Lower leg skin (tissue), 4 donors: ENCODE measurements around the gene NDUFB10. TPM values are rescaled to one million over a fixed set of nuclear protein-coding genes. Genes with fewer than 3 reads are reported as not detected.

Experiments
- DNase-seq, 2 donors: peaks; one replicate each; pipeline ENCODE4 v3.0.0-alpha.2; 2019; ENCODE audit warnings: low spot score in 2 of 2
- H3K4me3 ChIP-seq: fragments of 200-600 bp; sonication (generic); 2 replicates; pipeline ENCODE4 v1.5.1; 2017; ENCODE audit warnings: mild to moderate bottlenecking, low read depth; ENCODE audit not compliant: poor library complexity, severe bottlenecking
- POLR2A ChIP-seq, 2 donors: fragments of 450-650 bp; IDR thresholded peaks; one replicate each; pipeline ENCODE4 v1.6.1; 2016 to 2017; ENCODE audit warnings: antibody characterized with exemption in 2 of 2, mild to moderate bottlenecking in 1 of 2, moderate library complexity in 1 of 2
- WGBS, 2 donors: methylation state at CpG; one replicate each; pipeline ENCODE4 v1.1.5; 2018; 5-methylcytosine and 5-hydroxymethylcytosine counted together
- intact Hi-C: fragments of 100-400 bp; cut with DNase I; formaldehyde crosslinking; loops from one replicate; pipeline ENCODE4 v1.15.0; 2023; ENCODE audit warnings: low total_unique reads
- total RNA-seq, 4 donors: library from RNA; depleted of rRNA; stranded (reverse); fragments of >200 nt; gene quantifications; one replicate each; pipeline ENCODE4 v1.1.0, GENCODE V29; 2016
- TF ChIP-seq, protein P1 (sequence below), 3 donors: fragments of 450-650 bp; IDR thresholded peaks; one replicate each; pipeline ENCODE4 v1.5.1; 2016; ENCODE audit warnings: antibody characterized with exemption in 3 of 3, mild to moderate bottlenecking in 3 of 3, moderate library complexity in 2 of 3

Gene NDUFB10
- total RNA-seq, 4 donors from 2014 or later, result 183 to 245 (median 217) TPM

DNA sequence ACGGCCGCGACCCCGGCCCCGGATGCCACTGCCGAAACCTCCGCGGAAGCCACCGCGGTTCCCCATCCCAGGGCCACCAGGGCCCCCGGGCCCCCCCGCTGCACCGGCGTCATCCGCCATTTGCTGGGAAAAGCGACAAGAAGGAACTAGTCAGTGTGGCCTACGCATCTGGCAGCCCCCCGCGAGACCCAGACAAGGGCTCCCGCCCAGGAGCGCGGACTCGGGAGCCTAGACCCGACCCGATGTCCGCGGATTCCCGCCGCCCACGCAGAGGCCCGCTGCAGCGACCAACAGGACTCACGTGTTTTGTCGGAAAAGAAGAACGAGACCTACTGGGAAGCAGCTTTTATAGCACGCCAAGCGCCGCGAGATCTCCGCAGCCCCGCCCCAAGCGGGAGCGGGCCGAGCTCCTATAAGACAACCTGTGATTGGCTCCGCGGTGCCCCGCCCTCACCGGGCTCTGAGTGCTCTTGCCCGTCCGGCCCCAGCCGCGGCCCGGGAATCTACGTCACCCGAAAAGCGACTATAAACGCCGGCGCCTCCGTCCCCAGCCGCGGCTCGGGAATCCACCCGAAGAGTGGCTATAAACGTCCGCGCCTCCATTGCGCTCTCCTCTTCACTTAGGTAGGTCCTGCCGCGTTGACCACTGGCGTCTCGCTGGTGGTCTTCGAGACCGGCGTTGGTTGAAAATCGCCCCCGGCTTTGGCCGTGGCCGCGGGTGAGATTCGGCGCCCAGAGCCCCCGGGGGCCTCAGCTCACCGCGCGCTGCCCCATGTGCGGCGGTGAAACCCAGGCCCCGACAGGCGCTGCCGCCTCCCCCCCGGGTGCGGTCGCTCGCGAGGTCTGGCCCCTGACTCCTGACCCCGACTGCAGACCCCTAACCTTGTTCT is 5.4 kb downstream of the NDUFB10 start, which contains the start of gene RPS2:
TSS of gene RPS2 (minus strand) at position 321 of the 890 bp plus-strand sequence. CDS start at position 120, 201 bp downstream.
- intact Hi-C loops, result no loop called here
- TF ChIP-seq, protein P1, sequence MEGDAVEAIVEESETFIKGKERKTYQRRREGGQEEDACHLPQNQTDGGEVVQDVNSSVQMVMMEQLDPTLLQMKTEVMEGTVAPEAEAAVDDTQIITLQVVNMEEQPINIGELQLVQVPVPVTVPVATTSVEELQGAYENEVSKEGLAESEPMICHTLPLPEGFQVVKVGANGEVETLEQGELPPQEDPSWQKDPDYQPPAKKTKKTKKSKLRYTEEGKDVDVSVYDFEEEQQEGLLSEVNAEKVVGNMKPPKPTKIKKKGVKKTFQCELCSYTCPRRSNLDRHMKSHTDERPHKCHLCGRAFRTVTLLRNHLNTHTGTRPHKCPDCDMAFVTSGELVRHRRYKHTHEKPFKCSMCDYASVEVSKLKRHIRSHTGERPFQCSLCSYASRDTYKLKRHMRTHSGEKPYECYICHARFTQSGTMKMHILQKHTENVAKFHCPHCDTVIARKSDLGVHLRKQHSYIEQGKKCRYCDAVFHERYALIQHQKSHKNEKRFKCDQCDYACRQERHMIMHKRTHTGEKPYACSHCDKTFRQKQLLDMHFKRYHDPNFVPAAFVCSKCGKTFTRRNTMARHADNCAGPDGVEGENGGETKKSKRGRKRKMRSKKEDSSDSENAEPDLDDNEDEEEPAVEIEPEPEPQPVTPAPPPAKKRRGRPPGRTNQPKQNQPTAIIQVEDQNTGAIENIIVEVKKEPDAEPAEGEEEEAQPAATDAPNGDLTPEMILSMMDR (IDR thresholded peaks at IDR 0.05), result no peak
- TF ChIP-seq POLR2A (IDR thresholded peaks at IDR 0.05), result peak in 1 of 2 donors; percentile 98
- 1 to 2% methylated on average over 40 to 61 of the region's 97 CpGs for WGBS, 2 donors
- peak; percentile 99 to 100 for DNase-seq
- H3K4me3 ChIP-seq, result peak within 1 kb of the TSS; percentile 90

DNA sequence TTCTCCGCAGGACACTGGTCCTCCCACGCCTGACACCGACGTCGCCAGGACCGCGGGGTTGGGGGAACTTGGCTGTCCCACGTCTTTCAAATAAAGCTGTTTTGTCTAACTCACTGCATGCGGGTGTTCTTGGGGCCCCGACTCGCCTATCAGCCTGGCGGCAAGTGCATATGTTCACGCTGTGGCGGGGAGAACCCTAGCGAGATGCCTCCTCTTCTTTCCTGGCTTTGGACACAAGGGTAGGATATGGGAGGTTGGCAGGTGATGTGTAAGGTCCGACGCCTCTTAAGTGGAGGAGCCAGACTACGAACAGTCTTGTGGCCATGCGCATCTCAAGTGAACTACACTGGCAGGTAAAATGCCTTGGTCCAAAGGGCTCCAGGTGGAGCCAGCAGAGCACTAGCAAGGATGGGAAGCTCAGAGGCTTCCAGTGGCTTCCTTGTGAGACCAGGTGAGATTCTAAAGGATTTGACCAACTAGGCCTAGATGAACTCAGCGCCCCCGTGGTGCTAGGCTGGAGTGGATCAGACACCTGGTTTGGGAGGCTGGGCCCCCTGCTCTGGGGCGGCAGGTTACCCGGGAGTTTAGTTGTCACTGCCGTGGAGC is 6.2 kb downstream of the NDUFB10 start:
- intact Hi-C loops, result no loop called here
- TF ChIP-seq, protein P1 (IDR thresholded peaks at IDR 0.05), result no peak
- no peak for TF ChIP-seq POLR2A (IDR thresholded peaks at IDR 0.05)
- no peak for DNase-seq
- WGBS, 2 donors, result 20 to 24% methylated on average over 23 to 24 of the region's 24 CpGs
- peak overlapping the region; percentile 78 for H3K4me3 ChIP-seq

DNA sequence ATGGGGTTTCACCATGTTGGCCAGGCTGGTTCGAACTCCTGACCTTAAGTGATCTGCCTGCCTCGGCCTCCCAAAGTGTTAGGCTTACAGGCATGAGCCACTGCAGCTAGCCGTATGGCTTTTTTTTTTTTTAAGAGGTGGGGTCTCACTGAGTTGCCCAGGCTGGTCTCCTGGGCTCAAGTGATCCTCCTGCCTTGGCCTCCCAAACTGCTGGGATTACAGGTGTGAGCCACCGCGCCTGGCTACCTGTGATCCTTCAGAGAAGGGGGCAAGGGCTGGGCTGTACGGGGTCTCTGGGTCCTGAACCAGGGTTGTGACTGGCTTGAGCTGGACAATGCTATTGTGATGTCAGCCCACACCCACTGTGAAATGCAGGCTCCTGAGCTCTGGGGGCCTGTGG is 7.1 kb downstream of the NDUFB10 start, which contains the start of gene RNF151:
TSS of gene RNF151 (plus strand) at position 397 of the 400 bp plus-strand sequence. CDS start 26 bp downstream, outside the sequence.
- no peak within 1 kb of the TSS for H3K4me3 ChIP-seq
- 93 to 97% methylated on average over 6 of the region's 6 CpGs for WGBS, 2 donors
- no peak for DNase-seq
- intact Hi-C loops, result no loop called here
- TF ChIP-seq, protein P1 (IDR thresholded peaks at IDR 0.05), result no peak
- TF ChIP-seq POLR2A (IDR thresholded peaks at IDR 0.05), result no peak

DNA sequence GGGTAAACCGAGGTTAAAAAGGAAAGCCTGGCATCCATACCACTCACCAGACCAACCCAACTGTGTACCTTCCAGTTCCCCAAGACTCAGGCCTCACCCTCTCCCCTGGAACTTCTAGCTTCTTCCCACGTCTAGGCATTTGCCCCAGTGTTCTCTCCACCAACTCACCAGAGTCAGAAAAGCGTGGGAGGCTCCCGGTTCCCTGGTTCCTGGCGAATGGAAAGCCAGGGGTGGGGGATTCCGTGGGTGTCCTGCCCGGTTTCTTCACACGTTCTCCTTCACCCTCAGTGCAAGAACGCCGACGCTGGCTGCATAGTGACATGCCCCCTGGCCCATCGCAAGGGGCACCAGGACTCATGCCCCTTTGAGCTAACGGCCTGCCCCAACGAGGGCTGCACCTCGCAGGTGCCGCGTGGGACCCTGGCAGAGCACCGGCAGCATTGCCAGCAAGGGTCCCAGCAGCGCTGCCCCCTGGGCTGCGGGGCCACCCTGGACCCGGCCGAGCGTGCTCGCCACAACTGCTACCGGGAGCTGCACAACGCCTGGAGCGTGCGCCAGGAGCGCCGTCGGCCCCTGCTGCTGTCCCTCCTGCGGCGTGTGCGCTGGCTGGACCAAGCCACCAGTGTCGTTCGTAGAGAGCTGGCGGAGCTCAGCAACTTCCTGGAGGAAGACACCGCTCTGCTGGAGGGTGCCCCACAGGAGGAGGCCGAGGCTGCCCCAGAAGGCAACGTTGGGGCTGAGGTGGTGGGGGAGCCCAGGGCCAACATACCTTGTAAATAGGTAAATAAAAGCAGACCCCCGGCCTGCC is 9.0 kb downstream of the NDUFB10 start:
- no peak for DNase-seq
- TF ChIP-seq, protein P1 (IDR thresholded peaks at IDR 0.05), result no peak
- TF ChIP-seq POLR2A (IDR thresholded peaks at IDR 0.05), result no peak
- WGBS, 2 donors, result 87 to 88% methylated on average over 23 to 34 of the region's 41 CpGs

DNA sequence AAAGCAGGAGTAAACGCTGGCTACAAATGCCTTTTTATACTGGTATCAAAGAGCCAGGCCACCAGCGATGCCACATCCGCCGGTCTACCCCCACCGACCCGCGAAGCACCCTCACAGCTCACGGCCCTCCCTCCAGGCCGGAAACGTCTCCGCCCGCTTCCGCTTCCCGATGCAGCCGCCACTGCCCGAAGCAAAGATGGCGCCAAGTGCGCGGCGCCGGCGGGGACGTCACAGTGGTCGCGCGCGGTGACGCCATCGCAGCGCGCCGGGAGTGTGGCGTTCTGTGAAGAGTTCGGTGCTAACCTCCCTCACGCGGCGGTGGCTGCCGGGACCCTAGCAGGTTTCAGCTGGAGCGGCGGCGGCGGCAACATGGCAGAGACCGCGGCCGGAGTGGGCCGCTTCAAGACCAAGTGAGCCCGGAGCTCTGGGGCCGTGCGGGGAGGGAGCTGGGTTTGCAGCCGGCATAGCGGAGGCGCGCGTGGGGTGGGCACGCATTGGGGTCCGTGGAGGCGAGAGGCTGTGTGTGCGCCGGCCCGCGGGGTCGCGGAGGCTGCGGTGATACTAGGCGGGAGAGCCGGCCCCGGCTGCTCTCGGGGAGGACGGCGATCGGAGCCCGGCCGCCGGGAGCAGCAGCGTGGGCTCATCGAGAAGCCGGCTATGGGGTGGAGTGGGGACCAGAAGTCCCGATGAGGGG is 12.6 kb downstream of the NDUFB10 start, which contains the start of gene TBL3:
TSS of gene TBL3 (plus strand) at position 258 of the 694 bp plus-strand sequence. CDS start at position 370, 112 bp downstream.
- H3K4me3 ChIP-seq, result peak within 1 kb of the TSS; percentile 99
- intact Hi-C loops, result no loop called here
- peak; percentile 90 to 99 for DNase-seq
- peak in 1 of 2 donors; percentile 86 for TF ChIP-seq POLR2A (IDR thresholded peaks at IDR 0.05)
- TF ChIP-seq, protein P1 (IDR thresholded peaks at IDR 0.05), result no peak
- WGBS, 2 donors, result 0% methylated on average over 30 to 53 of the region's 78 CpGs

More for the DNA sequence above, 9.0 kb downstream of the NDUFB10 start:
- H3K4me3 ChIP-seq, result no peak overlapping the region
- intact Hi-C loops, result no loop called here
